ENCODE measurements around the gene CRYBG2. TPM values are rescaled to one million over a fixed set of nuclear protein-coding genes. Genes with fewer than 3 reads are reported as not detected.

The CRYBG2 gene
- total and polyA plus RNA-seq, 2 of the 13 experiments (the other 11 are each of a cell fraction or from before 2014, with no cell fraction given), result 1.3 to 2.9 TPM

- peak; percentile 67; the same call in 1 of the 2 replicates for TF ChIP-seq ZNF513 (CRISPR knock-in tag; conservative IDR thresholded peaks at IDR 0.05)
- TF ChIP-seq, protein P1, sequence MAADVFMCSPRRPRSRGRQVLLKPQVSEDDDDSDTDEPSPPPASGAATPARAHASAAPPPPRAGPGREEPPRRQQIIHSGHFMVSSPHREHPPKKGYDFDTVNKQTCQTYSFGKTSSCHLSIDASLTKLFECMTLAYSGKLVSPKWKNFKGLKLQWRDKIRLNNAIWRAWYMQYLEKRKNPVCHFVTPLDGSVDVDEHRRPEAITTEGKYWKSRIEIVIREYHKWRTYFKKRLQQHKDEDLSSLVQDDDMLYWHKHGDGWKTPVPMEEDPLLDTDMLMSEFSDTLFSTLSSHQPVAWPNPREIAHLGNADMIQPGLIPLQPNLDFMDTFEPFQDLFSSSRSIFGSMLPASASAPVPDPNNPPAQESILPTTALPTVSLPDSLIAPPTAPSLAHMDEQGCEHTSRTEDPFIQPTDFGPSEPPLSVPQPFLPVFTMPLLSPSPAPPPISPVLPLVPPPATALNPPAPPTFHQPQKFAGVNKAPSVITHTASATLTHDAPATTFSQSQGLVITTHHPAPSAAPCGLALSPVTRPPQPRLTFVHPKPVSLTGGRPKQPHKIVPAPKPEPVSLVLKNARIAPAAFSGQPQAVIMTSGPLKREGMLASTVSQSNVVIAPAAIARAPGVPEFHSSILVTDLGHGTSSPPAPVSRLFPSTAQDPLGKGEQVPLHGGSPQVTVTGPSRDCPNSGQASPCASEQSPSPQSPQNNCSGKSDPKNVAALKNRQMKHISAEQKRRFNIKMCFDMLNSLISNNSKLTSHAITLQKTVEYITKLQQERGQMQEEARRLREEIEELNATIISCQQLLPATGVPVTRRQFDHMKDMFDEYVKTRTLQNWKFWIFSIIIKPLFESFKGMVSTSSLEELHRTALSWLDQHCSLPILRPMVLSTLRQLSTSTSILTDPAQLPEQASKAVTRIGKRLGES (CRISPR knock-in tag; IDR thresholded peaks at IDR 0.05; ENCODE audit: borderline replicate concordance), result no peak
- no peak for TF ChIP-seq ZSCAN20 (CRISPR knock-in tag; IDR thresholded peaks at IDR 0.05; ENCODE audit: borderline replicate concordance)
- no peak for TF ChIP-seq REXO4 (CRISPR knock-in tag; IDR thresholded peaks at IDR 0.05; ENCODE audit: borderline replicate concordance)
- TF ChIP-seq MIER2 (CRISPR knock-in tag; IDR thresholded peaks at IDR 0.05), result no peak
- TF ChIP-seq ZNF251 (CRISPR knock-in tag; IDR thresholded peaks at IDR 0.05), result no peak
- TF ChIP-seq ZBTB10 (CRISPR knock-in tag; IDR thresholded peaks at IDR 0.05; ENCODE audit: borderline replicate concordance), result no peak
- TF ChIP-seq ZSCAN5A (CRISPR knock-in tag; IDR thresholded peaks at IDR 0.05; ENCODE audit: borderline replicate concordance), result peak; percentile 88; the same call in 1 of the 2 replicates
- no peak for TF ChIP-seq SP140L (CRISPR knock-in tag; IDR thresholded peaks at IDR 0.05; ENCODE audit: borderline replicate concordance)
- TF ChIP-seq TOE1 (CRISPR knock-in tag; IDR thresholded peaks at IDR 0.05), result no peak
- no peak for TF ChIP-seq ZNF101 (CRISPR knock-in tag; IDR thresholded peaks at IDR 0.05; ENCODE audit: borderline replicate concordance, low read depth)
- TF ChIP-seq IKZF4 (CRISPR knock-in tag; IDR thresholded peaks at IDR 0.05; ENCODE audit: borderline replicate concordance, low read depth, not compliant biosample characterization), result no peak
- no peak for TF ChIP-seq KAT2B (IDR thresholded peaks at IDR 0.05; ENCODE audit: borderline replicate concordance, low read depth, low read length)
- TF ChIP-seq TRIM24 (CRISPR knock-in tag; IDR thresholded peaks at IDR 0.05), result no peak
- no peak for TF ChIP-seq FIP1L1 (IDR thresholded peaks at IDR 0.05; ENCODE audit: borderline replicate concordance, insufficient read depth, low read depth, low read length)
- TF ChIP-seq, protein P2, sequence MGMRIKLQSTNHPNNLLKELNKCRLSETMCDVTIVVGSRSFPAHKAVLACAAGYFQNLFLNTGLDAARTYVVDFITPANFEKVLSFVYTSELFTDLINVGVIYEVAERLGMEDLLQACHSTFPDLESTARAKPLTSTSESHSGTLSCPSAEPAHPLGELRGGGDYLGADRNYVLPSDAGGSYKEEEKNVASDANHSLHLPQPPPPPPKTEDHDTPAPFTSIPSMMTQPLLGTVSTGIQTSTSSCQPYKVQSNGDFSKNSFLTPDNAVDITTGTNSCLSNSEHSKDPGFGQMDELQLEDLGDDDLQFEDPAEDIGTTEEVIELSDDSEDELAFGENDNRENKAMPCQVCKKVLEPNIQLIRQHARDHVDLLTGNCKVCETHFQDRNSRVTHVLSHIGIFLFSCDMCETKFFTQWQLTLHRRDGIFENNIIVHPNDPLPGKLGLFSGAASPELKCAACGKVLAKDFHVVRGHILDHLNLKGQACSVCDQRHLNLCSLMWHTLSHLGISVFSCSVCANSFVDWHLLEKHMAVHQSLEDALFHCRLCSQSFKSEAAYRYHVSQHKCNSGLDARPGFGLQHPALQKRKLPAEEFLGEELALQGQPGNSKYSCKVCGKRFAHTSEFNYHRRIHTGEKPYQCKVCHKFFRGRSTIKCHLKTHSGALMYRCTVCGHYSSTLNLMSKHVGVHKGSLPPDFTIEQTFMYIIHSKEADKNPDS (CRISPR knock-in tag; IDR thresholded peaks at IDR 0.05), result no peak
Observed at GRCh38 chr1:26279456-26280332, 74.2 kb downstream of the CRYBG2 start, which contains the start of gene SH3BGRL3 (continued).
